Measurements from ENCODE around the gene SYNGAP1. TPM values are rescaled to one million over a fixed set of nuclear protein-coding genes. Genes with fewer than 3 reads are reported as not detected.

Gene SYNGAP1
- total and polyA plus RNA-seq, 2 of the 4 experiments (the other 2 are of a cell fraction): 1.4 to 17.0 TPM

DNA sequence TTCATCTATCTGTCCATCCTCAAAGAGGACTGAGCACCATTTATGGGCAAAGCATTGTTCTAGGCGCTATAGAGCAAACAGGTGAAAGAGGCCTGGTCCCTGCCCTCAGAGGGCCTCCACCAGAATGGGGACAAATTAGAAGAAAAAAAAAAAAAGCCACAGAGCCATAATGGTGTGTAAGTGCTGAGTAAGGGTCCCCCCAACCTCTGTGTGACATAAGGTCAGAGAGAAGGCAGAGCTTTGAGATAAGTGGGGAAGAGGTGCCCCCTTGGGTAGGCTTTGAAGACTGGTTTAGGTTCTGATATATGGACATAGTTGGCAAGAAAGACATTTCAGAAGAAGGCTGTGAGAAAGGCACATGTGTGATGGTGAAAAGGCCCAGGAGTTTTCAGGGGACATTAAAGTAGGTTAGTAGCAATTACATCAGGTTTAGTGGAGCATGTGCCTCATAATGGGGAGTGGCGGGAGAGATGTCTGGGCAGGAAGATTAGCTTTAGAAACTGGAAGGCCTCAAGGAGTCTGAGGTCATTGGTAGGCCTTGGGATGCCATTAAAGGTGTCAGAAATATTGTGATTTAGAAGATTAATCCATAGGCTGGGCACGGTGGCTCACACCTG is 19.2 kb downstream of the SYNGAP1 start:
- Histone ChIP-seq H3K4me2 (ENCODE audit: low read depth, low read length) (no peak overlapping the region), H2AFZ (replicated peaks; ENCODE audit: low read length, poor library complexity) (no peak overlapping the region), H3K36me3 (ENCODE audit: control insufficient read depth, insufficient read depth, low read length) (peaks cover 68% of the 10 kb centered on the region), H3K4me1 (ENCODE audit: control insufficient read depth, insufficient read depth, low read length) (no peaks in the 10 kb centered on the region), H3K9me3 (ENCODE audit: control insufficient read depth, insufficient read depth, low read length) (no peaks in the 10 kb centered on the region), H4K91ac (ENCODE audit: insufficient read depth, low read depth, low read length) (no peak overlapping the region), H3K18ac (ENCODE audit: low read depth, low read length) (no peak overlapping the region), H3K23ac (ENCODE audit: low read depth, low read length) (no peak overlapping the region), H2AK9ac (replicated peaks; ENCODE audit: low read depth, low read length, poor library complexity) (no peak overlapping the region), H3K27ac (ENCODE audit: insufficient read depth, low read length) (no peak overlapping the region), H3K9ac (ENCODE audit: low read depth, low read length) (no peak overlapping the region), H2BK20ac (ENCODE audit: low read depth, low read length) (no peak overlapping the region), H3K9me1 (ENCODE audit: insufficient read depth, low read length) (peaks cover 3% of the 10 kb centered on the region; the same call in 1 of the 2 replicates), H3K14ac (replicated peaks; ENCODE audit: low read depth, low read length) (no peak overlapping the region), H2BK15ac (ENCODE audit: low read depth, low read length) (no peak overlapping the region), H3K27me3 (ENCODE audit: control insufficient read depth, insufficient read depth, low read length) (no peaks in the 10 kb centered on the region), H4K5ac (ENCODE audit: low read depth, low read length) (no peak overlapping the region), H4K20me1 (ENCODE audit: insufficient read depth, low read length) (no peaks in the 10 kb centered on the region), H2BK5ac (ENCODE audit: low read depth, low read length, poor library complexity, severe bottlenecking) (no peak overlapping the region), H3K4ac (ENCODE audit: low read depth, low read length) (no peak overlapping the region), H3K4me3 (ENCODE audit: insufficient read depth, low read depth, low read length) (no peak overlapping the region), H2BK120ac (ENCODE audit: low read depth, low read length) (no peak overlapping the region), H4K8ac (ENCODE audit: low read depth in 2 of 2, low read length in 2 of 2) (no peak overlapping the region), H2AK5ac (ENCODE audit: low read depth, low read length) (no peak overlapping the region), H3K56ac (ENCODE audit: extremely low read depth, insufficient read depth, low read length) (no peak overlapping the region), H3K79me1 (ENCODE audit: low read depth in 1 of 2, low read length in 2 of 2) (peaks cover 9 to 14% of the 10 kb centered on the region in 2 experiments)
- intact Hi-C loops (cut with micrococcal nuclease): no loop called here
- in situ Hi-C loops (cut with MboI; ENCODE audit: low sequenced_read_pairs): no loop called here
- ATAC-seq (ENCODE audit: low read depth): no peak
- no peak for DNase-seq
- WGBS, 2 experiments (ENCODE audit: extremely low coverage in 2 of 2, insufficient read length in 1 of 2): no CpG with 5 or more reads among the region's 3 CpGs
- CTCF ChIA-PET: no interaction called here
- dilution Hi-C loops (cut with HindIII; ENCODE audit: low sequenced_read_pairs, unreplicated experiment): no loop called here
- no peak for TF ChIP-seq MXI1 (IDR thresholded peaks at IDR 0.05; ENCODE audit: borderline replicate concordance, low read depth, low read length)
- no peak for TF ChIP-seq NFE2L2 (IDR thresholded peaks at IDR 0.05; ENCODE audit: low read depth, low read length)
- TF ChIP-seq ELK1 (IDR thresholded peaks at IDR 0.05; ENCODE audit: borderline replicate concordance, low read depth, low read length): no peak
- BruUV-seq (replicated peaks): no TSS peak
- POLR2A ChIA-PET (ENCODE audit: unreplicated experiment): no interaction called here
